HT1080 (cell line): Measurements from ENCODE around the gene TCAP. TPM values are rescaled to one million over a fixed set of nuclear protein-coding genes. Genes with fewer than 3 reads are reported as not detected.

Source experiments
- DNase-seq: peaks from one replicate; pipeline ENCODE4 v3.0.0-alpha.2; 2015; ENCODE audit warnings: low read depth
- total RNA-seq: library from RNA; depleted of rRNA; stranded (reverse); fragments of >200 nt; shearing (Covaris generic); gene quantifications from 2 replicates; pipeline ENCODE4 v1.2.3, GENCODE V29; 2014

TCAP gene
- total RNA-seq, 1 experiment from 2014 or later = 1.00 TPM

DNA sequence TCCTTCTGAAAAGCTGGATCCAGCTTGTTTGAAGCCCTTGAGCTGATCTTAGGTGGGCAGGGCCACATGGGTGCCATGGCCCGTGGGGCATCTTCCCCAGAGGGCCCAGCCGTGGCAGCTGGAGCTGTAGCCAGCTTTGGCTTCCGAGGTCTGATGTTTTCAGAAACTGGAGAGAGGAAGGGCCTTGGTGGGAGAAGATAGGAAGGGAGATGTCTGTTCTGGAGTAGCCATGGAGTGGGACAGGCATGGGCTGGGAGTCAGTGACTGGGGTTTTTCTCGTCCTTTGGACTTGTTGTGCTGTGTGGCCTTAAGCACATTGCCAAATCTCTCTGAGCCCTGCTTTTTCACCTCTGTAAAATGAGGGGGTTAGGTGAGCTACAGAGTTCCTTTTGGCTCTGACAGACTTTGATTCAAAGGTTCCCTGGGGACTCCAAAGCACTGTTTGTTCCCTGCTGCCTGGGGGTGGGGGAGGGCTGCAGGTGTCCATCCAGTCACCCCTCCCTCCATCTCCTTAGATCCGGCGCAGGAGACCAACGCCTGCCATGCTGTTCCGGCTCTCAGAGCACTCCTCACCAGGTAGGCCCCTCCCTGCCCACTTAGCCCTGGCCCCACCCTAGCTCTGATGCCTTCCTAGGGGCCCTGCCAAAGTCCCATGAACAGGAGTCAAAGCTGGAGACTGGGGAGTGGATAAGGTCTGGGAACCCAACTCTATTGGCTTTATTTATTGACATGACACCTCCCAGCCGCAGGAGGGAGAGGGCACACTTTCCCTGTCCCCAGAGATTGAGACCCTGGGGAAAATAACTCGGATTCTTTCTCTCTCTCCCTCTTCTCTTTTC lies 36.3 kb upstream of the TCAP start:
- no peak for DNase-seq

DNA sequence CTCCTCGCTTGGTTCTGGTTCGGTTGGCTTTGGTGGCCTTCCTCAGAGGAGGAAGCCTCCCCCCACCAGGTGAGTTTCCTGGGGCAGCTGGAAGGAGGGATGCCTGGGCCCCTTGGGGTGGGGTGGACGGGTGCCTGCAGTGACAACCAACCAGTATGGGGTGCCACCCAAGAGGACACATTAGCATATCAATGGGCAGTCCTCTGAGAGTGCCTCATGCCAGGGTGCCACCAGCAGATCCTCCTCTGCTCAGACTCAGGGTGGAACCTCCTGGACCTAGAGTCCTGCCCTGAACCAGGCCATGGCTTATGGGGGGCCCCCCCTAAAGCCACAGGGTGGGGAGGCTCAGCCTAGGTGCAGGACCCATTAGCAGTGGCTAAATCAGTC lies 35.7 kb upstream of the TCAP start:
- DNase-seq = no peak

- DNase-seq = no peak
These were observed 35.3 kb upstream of the TCAP start for GRCh38 chr17:39629898-39630297.

DNA sequence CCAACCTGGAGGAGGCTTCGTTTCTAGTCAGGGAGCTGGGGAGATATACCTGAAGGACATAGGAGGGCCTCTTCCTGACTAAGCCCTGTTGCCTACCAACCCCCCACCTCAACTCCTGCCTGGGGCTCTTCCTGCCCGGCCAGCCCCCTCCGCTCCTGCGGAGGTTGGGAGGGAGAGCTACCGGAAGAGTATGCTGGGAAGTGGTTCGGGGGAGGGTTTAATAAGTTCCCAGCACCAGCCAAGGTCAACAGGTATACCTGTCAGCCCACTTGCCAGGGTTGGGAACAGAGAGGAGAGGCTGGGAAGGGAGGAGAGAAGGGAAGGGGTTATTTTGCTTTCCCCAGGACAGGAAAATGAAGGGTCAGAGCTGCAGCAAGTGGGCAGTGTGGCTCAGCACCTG lies 33.7 kb upstream of the TCAP start:
- peak; percentile 28 for DNase-seq

GRCh38 chr17:39632153-39632941 lies 32.8 kb upstream of the TCAP start:
- no peak for DNase-seq

DNA sequence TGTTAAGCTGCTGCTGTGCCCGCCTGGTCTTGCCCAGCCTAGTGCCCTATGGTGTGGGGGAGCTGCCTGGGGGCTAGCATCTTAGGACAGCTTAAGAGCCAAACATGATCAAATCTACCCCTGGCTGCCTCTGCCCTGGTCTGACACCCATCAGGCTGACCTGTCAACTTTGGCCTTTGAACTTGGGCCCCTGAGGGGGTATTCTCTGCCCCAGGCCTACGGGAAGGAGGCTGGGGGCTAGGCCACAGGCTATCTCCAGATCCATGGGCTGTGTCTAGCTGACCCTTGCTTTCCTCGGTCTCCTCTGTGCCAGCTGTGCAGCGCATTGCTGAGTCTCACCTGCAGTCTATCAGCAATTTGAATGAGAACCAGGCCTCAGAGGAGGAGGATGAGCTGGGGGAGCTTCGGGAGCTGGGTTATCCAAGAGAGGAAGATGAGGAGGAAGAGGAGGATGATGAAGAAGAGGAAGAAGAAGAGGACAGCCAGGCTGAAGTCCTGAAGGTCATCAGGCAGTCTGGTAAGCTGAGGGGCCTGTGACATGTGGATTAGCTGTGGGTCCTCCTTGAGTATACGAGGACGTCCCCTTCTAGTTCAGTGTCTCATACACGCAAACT lies 31.5 kb upstream of the TCAP start:
- no peak for DNase-seq

- DNase-seq = peak; percentile 41
These were observed 30.7 kb upstream of the TCAP start for GRCh38 chr17:39634384-39634871.

DNA sequence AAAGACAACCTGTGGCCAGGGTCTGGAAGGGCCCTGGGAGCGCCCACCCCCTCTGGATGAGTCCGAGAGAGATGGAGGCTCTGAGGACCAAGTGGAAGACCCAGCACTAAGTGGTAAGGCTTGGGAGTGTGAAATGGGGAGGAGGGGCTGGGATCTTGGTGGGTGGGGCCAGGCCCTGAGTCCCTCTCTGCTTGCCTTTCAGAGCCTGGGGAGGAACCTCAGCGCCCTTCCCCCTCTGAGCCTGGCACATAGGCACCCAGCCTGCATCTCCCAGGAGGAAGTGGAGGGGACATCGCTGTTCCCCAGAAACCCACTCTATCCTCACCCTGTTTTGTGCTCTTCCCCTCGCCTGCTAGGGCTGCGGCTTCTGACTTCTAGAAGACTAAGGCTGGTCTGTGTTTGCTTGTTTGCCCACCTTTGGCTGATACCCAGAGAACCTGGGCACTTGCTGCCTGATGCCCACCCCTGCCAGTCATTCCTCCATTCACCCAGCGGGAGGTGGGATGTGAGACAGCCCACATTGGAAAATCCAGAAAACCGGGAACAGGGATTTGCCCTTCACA lies 29.5 kb upstream of the TCAP start:
- DNase-seq = no peak

- no peak for DNase-seq
These were observed 28.6 kb upstream of the TCAP start for GRCh38 chr17:39636587-39636926.

DNA sequence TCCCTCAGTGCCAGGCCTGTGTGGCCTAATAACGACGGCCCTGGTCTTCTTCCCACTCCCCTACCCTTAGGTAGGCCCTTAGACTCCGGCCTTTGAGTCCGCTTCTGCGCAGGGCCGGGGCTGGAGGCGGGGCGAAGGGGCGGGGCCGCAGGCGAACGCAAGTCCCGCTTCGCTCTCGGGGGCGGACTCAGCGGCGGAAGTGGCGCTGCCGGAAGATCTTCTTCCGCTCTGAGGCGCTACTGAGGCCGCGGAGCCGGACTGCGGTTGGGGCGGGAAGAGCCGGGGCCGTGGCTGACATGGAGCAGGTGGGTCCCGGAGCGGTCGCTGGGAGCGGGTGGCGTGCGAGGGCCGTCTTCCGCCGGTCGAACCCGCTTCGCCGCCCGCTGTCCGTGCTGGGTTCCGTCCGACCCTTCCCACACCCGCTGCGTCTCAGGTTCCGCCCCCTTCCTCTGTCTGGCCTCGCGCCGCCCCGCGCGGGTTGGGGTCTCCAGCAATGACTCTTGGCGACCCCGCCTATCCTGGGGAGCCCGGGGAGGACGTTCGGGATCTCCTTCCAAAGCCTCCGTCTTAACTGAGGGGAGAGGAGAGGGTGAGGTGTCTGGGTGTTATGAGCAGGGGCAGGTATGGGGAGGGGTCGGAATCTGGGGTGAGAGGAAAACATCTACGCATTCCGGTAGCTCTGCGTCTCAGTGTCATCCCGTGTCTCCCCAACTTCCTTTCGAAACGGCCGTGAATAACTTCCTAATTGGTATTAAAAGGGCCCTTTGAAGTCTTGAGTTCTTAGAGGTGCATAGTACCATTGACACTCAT lies 28.0 kb upstream of the TCAP start, which contains the start of gene STARD3:
TSS of gene STARD3 (plus strand) at position 218 of the 810 bp plus-strand sequence. CDS start 16,388 bp downstream, outside the sequence.
- DNase-seq = peak; percentile 71

- no peak for DNase-seq
These were observed 26.8 kb upstream of the TCAP start for GRCh38 chr17:39638317-39638716.

DNA sequence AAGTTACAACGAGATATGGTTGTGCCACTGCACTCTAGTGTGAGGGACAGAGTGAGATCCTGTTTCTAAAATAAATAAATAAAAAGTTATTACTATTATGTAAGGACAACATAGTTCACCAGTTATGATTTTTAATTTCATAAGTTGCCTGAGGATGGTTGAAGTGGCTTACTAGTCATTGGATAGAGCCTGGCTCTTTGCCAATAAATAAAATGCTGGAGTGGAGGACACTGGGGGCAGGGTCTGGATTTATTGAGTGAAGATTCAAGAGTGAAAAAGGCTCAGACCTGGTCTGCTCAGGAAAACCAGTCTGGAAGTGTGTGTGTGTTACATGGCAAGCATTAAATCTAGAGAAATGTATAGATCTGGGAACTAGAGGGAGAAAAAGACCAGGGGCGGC lies 26.1 kb upstream of the TCAP start:
- DNase-seq = no peak

DNA sequence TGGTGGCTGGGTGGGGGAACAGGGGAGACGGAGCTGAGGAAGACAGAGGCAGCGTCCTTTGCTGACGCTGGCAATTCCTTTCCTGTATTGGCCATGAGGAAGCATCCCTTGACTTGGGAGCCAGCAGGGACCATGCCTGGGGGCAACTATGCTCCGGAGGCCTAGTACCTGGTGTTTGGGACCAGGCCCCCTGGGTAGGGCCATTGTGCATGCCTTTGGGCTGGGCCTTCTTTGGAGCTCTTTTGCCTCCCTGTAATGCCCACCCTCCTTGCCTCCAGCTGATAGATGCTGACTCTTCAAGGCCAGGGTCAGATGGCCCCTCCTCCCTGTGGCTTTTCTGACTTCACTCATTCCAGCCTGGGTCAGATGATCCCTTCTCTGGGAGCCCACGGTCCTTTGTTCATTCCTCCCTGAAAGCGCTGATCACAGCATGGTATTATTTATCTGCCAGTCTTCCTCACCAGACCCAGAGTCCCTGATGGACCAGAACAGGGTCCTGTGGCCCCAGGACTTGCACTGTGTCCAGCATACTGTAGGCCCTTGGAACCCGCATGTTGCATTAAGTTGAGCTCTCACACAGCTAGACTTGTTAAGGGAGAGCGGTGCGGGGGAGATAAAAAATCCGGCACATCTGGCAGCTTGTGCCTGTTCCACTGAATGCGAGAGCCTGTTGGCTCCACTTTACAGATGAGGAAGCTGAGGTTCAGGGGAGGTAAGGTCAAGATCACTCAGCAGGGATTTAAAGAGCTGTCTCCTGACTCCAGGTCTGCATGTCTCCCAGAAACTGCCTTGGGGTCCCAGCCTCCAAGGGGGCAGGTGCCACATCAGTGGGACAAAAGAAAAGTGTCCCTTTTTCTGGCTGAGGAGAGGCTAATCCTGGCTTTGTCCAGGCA lies 25.3 kb upstream of the TCAP start:
- DNase-seq = no peak

- DNase-seq = no peak
These were observed 24.5 kb upstream of the TCAP start for GRCh38 chr17:39640591-39641031.

DNA sequence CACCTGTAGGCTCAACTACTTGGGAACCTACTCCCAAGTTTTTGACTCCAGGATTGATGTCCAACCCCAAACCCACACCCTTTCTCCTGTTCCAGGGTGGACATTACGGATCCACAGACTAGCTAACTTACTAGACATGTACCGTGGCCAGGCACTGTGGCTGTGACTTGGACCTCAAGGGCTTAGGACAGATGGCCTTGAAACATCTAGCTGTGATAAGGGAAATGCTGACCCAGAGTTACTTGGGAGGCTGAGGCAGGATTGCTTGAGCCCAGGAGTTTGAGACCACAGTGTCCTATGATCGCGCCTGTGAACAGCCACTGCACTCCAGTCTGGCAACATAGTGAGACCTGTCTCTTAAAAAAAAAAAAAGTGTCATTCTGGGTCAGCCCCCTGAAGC lies 24.1 kb upstream of the TCAP start:
- DNase-seq = no peak

- no peak for DNase-seq
These were observed 23.3 kb upstream of the TCAP start for GRCh38 chr17:39641883-39642282.

GRCh38 chr17:39642291-39643074 lies 22.7 kb upstream of the TCAP start:
- DNase-seq = no peak

GRCh38 chr17:39643271-39643670 lies 21.9 kb upstream of the TCAP start:
- DNase-seq = peak; percentile 81

- no peak for DNase-seq
These were observed 17.9 kb upstream of the TCAP start for GRCh38 chr17:39647256-39647655.
